Stimulated activated CD8-positive, alpha-beta memory T cell treated with anti-CD3 and anti-CD28 coated beads, Interleukin-4, amount 100 ng/mL, for 24 hours (primary cell): ENCODE measurements around the gene GAL3ST3.
A peak's percentile ranks its signal among the peaks of the same experiment; 100 is the strongest.

Experiments used
- DNase-seq: peaks from one replicate; pipeline ENCODE4 v3.0.0-alpha.2; 2020; ENCODE audit warnings: low read depth

GAL3ST3 gene

DNA sequence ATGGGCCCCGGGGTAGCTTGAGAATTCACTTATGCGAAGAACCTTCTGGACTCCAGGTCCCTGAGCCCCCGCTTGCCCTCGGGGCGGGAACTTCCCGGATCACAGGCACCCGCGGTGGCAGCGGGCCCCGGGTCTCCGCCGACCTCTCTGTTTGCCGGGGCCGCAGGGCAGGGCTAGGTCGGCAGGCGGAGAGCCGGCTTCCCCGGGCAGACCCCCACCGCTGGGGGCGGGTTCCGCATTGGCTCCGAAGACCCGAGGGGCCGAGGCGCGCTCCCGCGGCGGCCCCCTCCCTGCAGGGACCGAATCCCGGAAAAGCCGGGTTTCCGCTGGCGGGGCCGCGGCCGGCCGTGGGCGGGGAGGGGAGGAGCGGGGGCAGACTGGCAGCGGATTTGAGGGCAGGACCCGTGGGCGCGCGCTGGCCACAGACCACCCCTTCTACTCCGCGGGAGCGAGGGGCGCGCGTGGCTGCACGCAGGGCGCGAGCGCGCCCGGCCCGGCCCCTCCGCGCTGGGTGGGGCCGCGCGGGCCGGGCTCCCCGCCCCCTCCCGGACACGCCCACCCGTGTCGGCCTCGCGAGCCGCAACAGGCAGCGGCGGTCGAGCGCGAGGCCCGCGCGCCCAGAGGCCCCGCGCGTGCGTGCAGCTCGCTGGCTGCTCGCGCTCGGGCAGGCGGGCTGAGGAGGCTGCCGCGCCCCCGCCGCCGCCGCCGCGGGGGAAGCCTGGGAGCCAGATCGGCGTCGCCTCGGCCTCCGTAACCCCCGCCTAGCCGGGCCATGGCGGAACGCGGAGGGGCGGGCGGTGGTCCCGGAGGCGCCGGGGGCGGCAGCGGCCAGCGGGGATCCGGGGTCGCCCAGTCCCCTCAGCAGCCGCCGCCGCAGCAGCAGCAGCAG lies 21.0 kb upstream of the GAL3ST3 start, which contains the start of gene PACS1:
TSS of gene PACS1 (plus strand) at position 558 of the 889 bp plus-strand sequence. CDS start at position 773, 215 bp downstream.
- DNase-seq, result peak; percentile 77

DNA sequence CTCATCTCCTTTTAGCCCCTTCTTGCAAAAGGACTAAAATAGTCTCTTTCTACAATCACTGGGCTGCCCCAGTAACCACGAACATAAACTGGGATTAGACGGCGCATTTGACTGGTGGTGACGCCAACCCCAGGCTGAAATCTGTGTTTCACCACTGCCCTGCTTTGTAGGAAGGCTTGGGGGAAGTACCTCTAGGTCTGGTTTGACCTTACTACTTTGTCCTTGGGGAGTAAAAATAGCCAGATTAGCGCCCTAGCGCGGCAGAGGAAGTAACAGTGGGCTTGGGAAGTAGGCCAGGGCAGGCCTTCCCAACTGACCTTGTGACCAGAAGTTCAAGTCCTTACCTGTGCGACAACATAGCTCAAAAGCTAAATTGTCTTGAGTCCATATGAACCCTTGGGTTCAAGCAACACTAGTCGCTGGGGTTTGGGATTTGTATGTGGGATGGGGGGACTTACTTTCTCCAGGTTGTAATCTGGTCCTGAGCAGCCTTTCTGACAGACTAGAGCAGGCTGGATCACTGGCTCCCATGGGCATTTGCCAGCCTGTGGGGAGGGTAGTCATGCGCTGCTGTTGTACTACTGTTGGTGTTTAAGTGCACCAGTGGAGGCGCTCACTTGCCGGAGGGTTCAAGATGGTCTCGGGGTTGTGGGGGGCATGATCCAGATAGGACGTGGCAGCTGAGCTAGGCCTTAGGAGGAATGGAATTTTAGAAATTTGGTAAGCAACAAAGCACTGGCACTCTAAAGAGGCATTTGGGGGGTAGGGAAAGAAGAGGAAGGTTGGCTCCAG lies 20.2 kb upstream of the GAL3ST3 start:
- DNase-seq, result no peak

DNA sequence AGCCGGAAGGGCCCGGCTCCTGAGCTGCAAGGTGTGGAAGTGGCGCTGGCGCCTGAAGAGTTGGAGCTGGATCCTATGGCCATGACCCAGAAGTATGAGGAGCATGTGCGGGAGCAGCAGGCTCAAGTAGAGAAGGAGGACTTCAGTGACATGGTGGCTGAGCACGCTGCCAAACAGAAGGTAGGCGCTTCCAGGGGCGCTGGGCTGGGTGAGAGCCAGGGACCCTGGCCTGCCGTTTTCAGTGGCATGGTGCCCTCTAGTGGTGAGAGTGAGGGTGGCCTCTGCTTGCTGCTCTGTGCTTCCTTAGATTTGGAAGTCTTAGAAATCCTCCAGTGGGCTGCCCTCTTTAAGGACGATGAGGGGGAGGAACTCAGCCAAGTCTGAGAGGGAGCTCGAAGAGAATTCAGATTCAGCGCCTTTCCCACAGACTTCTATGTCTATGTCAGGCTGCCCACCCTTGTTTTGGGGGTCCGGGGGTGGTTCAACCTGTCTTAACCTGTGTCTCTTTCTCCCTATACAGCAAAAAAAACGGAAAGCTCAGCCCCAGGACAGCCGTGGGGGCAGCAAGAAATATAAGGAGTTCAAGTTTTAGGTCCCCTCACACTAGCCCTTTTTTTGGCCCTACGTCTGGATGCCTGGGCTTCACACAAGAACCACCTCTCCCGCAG lies 19.3 kb upstream of the GAL3ST3 start:
- DNase-seq, result peak; percentile 61

DNA sequence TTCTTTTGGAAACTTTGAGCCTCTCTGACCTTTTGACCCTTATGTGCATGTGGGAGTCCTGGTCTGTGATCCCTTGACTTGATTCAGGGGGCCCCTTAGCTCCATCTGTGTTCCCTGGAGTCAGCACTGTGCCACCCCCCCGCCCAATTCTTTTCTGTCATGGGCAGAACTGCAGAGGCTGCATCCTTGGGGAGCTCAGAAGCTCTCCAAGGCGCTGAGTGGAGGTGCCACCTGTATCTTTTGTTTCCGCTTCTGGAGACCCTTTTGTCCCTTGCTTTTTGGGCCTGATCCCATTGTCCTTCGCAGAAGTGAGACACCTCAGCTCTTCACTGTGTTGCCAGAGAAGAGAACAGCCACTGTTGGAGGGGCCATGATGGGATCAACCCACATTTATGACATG lies 18.7 kb upstream of the GAL3ST3 start:
- no peak for DNase-seq

DNA sequence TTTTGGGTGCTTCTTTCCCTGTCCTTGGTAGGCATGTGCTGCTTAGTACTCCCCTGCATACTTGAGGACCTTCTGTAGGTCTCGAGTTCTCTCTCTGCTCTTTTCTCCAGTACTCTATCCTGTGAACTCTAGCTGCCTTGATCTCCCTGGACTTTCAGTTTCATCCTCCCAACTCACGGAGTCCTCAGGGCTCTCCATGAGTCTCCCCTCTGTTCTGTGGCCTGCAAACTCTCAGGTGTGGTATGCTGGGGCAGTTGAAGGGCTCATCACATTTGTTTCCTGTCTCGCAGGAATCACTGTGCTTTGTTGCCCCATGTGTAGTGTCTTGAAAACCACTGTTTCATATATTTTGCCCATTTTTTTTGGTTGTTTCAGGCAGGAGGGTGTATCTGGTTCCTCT lies 17.8 kb upstream of the GAL3ST3 start:
- DNase-seq, result no peak

DNA sequence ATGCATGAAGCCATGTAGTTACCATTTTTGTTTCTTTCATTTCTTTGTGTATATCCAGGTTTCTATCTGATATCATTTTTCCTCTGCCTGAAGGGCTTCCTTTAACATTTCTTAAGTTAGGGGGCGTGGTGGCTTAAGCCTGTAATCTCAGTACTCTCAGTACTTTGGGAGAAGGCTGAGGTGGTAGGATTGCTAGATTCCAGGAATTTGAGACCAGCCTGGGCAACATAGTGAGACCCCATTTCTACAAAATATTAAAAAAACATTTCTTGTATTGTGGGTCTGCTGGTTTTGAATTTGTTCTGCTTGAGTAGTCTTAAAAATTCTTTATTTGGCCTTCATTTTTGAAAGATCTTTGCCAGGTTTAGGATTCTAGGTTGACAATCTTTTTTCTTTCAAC lies 15.6 kb upstream of the GAL3ST3 start:
- no peak for DNase-seq

DNA sequence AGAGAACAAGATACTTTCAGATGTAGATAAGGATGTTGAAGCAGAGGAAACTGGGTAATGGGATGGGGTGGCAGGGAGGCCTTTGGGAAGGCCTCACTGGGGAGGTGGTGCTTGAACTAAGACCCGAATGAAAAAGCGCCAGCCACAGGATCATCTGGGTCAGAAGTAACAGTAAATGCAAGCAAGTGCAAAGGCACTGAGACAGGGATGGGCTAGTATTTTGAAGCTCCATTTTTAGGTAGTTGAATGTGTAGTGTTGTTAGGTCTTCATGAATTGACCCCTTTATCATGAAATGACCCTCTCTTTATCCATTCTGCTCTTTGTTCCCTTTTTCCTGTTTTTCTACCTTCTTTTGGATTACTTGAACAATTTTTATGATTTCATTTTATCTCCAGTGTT lies 14.9 kb upstream of the GAL3ST3 start:
- DNase-seq, result no peak

DNA sequence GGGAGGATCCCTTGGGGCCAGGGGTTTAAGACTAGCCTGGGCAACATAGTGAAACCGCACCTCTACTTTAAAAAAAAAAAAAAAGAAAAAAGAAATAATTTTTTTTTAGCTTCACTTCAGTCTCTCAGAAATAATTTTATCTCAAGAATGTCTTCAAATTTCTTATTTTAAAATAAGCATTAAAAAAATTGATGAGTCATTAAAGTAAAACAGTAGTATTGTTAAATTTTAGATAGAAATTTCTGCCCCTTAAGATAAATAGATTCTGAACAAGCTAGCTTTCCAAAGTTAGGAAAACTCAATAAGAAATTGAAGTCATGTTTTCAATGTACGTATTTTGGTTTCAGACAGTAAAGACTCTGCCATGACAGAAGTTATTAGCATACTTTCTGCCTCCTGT lies 13.4 kb upstream of the GAL3ST3 start:
- no peak for DNase-seq

DNA sequence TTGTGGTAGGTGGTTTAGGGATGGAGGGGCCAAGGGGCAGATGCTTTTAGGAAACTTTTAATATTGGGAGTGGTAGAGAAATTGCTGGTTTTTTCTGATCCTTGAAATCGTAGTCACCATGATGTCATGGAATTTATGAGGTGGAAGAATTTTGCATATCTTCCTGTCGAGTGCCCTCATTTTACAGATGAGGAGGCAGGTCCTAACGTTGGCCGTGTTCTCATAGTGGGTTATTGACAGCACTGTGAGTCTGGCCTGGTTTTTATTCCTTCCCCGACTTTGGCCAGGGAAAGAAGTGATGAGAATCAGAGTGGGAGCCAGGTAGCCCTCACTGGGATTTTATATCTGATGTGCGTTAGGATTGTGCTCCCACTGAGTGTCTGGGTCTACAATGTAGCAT lies 12.3 kb upstream of the GAL3ST3 start:
- no peak for DNase-seq

DNA sequence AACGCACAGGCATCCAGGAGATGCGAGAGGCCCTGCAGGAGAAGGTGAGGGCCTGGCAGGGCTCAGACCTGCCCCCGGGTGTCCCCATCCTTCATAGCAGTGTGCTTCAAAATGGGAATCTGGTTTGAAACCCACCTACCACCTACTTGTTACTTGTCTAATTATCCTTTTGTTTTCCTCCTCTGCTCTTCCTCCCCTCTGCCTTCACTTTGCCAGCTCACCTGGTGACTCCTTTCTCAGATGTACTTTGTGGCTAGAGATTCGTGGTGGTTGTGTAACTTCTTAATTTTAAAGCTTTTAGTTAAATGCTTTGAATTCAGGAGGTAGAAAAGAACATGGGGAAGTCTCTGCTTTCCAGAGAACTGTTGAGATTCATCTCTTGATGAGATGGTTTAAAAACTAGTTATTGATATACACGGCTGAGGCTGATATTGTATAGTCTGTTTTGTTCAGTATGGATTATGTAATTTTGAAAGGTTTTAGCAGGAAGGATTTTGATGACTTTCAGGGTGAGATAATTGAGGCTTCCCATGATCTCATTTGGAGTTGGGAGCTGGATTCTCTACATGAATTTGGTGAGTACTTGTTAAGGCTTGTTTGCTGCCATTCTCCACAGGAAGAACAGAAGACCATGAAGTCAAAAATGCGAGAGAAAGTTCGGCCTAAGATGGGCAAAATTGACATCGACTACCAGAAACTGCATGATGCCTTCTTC lies 11.2 kb upstream of the GAL3ST3 start:
- no peak for DNase-seq

DNA sequence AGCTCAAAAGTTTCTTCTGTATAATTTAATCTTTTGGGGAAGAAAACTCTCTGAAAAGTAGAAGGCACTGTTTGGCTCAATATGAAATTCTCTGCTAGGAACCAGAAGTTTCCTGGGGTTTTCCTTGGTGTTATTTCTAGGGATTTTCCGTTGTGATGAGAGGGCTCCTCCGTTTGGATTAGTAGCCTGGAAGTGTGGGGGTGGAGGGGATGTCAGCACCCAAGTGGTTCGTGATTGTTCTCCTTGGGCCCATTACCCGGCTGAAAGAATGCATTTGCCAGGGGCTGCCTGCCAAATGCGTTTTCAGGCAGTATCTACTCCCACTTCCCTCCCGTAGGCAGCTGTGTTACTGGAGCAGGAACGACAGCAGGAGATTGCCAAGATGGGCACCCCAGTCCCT lies 7.5 kb upstream of the GAL3ST3 start:
- no peak for DNase-seq

DNA sequence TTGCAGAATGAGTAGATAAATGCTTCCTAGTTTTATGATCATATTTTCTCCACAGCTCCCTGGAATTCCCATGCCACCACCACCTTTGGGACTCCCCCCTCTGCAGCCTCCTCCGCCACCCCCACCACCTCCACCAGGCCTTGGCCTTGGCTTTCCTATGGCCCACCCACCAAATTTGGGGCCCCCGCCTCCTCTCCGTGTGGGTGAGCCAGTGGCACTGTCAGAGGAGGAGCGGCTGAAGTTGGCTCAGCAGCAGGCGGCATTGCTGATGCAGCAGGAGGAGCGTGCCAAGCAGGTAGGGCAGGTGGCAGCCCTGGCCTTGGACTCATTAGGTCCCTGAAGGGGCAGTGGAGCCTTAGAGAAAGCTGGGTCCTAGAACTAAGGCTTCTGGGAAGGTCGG lies 6.1 kb upstream of the GAL3ST3 start:
- no peak for DNase-seq

DNA sequence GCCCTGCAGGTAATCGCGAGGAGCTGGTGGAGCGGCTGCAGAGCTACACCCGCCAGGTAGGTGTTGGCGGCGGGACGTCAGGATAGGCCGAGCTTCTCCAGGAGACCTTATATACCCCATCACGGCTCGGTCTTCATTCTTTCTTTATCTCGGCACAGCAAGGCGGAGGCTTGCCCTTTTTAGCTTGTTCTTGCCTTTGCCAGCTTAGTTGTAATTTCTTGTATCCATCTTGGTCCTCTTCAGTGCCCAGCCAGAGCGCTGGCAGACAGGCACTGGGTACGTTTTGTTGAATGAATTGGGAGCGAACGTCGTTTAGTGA lies 3.7 kb upstream of the GAL3ST3 start:
- no peak for DNase-seq

DNA sequence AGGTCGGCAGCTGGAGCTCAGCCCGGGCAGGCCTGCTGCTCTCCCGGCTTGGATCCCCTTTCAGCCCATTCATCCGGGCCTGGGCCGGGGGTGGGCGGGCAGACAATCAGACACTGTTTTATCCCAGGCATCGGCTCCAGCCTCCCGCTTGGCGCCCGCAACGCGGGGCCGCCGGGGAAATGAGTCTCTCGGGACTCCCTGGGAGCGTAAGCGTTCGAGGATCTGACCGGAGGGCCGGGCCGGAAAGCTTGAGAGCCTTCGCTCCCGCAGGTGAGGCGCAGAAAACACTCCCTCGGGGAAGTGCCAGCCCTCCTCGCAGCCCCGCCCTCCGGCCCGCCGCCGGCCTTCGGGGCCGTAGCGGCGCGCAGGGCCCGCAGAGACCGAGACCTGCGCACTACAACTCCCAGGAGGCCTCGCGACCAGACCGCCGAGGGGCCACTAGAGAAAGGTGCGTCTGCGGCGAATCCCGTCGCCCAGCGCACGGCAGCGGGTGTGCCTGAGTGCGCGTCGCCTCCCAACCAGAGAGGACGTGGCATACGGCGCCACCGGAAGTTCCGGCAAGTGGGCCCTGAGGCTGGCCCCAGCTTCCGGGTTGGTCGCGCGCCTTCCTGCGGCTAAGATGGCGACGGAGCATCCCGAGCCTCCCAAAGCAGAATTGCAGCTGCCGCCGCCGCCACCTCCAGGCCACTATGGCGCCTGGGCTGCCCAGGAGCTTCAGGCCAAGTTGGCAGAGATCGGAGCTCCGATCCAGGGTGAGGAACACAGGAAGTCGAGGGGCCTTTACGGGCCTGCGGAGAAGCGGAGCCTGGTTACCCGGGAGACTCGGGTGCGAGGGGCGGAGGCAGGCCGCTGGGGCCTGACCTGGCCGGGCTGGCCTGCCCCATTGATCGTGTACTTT lies 3.1 kb upstream of the GAL3ST3 start, which contains the start of gene SF3B2:
TSS of gene SF3B2 (plus strand) at position 599 of the 898 bp plus-strand sequence. CDS start at position 620, 21 bp downstream.
- DNase-seq, result peak; percentile 95

DNA sequence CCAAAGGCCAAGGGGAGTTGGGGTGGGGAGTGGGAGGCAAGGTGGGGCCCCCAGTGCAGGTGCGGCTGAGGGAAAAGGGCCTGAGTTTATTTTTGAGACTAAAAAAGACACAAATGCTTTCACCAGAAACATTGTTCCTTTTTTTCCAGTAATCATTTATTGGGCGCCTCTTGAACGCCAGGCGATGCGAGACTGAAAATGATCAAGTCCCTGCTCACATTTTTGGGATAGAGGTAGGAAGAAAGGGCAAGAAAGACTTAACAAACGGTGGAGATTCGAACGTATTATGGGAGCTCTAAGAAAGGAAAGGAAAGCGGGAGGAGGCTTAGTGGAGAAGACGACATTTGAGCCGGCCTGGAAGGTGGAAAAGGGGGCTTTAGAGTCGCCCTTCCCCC lies 2.4 kb upstream of the GAL3ST3 start:
- no peak for DNase-seq

DNA sequence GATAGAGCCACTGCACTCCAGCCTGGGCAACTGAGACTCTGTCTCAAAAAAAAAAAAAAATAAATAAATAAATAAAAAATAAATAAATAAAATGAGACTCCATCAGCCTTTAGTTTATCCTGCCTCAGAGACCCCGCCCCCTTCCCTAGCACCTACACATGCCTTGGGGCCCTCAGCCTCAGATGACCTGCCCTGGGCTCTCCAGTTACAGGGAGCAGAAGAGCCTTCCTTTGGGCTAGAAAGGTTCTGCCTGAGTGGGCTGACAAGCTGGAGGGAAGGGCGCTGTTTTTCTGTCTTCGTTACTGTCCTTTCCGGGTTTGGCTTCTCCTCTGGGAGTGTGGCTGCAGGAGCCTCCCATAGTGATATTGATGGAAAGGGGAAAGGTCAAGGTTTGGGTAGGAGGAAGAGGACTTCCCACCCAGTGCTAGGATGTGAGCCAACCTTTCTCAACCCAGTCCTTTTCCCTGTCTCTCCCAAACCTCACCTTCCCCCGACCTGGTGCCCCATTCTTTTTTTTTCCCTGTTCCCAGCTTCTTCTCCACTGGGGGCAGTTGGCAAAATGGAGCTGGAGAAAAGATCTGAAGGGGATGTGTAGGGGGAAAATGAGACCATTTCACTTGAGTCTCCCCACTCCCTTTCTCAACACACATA lies 1.7 kb upstream of the GAL3ST3 start:
- no peak for DNase-seq

DNA sequence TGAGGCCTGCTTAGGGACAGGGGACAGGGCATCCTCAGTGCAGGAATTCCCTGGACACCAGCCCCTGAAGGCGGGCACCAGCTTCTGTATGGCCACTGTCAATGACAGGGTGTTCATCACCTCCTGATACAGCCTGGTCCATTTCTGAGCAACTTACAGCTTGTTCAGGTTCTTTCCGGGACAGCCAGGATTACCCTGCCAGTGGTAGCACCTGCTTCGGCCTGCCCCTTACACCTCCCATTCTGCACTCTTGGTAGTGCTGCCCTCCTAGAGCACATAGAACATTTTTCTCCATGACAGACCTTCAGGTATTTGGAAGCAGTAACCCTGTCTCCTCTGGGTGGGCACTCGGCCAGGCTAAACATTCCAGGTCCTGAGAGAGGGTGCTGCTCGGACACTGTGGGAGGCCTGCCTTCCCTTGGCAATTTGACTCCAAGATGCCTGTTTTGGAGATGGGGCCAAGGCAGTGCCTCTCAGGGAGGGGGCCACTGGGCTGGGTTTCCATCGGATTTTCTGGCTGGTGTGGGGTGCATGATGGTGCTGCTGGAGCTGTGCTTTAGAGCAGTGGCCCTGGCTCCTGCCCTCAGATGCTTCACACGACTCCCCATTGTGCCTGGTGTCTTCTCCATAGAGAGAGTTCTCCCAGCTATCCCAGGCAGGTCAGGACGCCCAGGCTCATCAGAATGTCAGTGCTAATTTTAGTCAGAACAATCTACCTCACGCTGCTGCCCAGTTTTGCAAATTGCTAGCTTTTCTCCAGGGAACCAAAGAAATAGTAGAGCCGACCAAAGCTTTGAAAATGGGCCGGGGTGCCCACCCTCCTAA lies 1.2 kb downstream of the GAL3ST3 start:
- no peak for DNase-seq

DNA sequence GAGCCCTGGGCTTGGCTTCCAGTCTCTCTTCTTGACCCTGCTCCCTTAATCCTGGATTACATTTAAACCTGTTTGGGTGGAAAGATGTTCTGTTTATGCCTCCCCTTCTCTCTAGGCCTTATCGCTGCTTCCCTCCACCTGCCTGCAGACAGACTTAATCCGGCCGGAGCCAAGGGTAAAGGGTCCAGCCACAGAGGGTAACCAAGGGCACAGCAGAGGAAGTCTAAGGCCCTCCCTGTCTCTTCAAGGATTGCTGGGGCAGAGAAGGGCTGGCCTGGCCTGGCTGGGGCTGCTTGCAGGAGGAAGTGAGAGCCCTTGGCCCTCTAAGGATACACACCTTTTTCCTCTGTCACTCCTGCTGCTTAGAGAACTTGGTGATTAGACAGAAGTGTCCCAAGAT lies 2.1 kb downstream of the GAL3ST3 start:
- no peak for DNase-seq

DNA sequence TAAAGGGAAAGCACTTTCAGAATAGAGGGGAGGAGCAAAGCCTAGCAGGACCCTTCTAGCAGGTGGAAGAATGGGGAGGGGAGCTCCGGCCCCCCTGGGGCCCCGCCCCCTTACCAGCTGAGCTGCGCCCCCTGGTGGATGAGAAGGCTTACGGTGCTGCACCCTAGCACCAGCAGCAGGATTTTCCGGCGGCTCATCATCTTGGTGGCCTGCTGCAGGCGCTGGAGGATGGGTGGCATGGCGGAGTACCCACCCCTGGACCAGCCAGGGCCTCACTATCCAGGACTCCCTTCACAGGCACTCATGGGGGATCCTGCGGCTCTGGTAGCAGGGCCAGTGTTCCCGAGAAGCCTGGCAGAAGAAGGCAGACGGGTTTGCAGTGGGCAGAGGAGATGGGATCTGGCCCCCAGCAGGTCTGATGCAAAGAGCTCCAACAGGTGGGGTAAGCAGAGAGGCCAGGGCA lies 3.8 kb downstream of the GAL3ST3 start:
- peak; percentile 76 for DNase-seq
